NCI-H1417 (cell line): ENCODE data around the gene C16orf87.

ENCODE experiments used
- DNase-seq, 3 experiments: peaks; one replicate each; lab custom pipeline; 2025; lab: John Stamatoyannopoulos, UW

Gene C16orf87

DNA sequence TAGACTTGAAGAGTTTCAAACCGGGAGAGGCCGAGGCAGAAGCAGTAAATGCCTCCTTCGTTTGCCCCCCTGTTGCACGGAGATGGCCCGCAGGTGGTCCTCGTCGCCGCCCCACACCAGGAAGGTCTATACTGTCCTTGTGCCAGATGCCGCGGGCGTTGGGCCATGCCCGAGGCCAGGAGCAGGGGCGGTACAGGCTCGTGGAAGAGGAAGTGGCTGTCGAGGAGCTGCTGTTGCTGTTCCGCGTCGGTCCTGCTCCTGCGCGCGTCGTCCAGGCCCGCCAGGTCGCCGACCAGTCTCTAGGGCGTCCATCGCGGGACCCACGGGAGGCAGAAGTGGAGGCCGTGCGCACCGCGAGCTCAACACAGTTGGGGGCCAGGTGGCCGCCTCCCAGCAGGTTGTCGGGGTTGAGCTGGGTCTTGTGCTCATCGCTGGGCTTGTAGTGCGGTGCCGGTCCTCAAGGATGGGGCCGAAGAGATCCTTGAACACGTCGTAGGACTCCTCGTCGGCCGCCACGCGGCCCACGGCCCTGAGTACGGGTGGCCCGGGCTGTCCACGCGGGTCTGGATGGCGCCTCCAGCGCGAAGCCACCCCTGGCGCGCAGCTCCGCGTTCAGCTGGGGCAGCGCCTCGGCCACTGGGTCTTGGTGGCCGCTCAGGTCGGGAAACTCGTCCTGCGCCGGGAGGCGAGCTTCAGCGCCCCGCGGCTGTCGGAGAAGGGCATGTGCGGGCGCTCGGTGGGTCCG is 13.1 kb upstream of the C16orf87 start:
- no peak for DNase-seq

DNA sequence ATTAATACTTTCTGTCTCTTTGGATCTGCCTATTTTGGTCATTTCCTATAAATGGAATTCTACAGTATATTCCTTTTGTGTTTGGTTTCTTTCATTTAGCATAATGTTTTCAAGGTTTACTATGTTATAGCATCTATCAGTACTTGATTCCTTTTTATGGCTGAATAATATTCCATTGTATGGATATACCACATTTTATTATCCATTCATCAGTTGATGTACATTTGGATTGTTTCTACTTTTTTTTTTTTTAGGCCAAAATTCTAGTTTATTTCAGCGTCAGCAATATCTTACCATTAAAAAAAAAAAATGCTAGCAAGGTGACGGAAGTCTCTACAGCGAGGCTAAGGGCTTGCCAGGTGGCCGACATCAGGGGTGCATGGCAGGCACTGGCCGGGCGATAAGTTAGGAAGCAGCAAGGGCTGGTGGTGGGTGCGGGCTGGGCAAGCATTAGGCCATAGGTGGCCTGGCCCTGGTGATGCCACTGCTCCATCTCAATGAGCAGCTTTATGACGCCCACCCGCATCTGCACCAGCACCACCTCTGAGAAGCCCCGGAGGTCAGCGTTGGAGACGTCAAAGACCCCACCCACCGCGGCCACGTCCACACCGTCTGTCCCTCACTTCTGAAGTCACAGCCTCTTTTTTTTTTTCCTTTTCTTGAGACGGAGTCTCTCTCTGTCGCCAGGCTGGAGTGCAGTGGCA is 11.4 kb upstream of the C16orf87 start:
- no peak for DNase-seq

DNA sequence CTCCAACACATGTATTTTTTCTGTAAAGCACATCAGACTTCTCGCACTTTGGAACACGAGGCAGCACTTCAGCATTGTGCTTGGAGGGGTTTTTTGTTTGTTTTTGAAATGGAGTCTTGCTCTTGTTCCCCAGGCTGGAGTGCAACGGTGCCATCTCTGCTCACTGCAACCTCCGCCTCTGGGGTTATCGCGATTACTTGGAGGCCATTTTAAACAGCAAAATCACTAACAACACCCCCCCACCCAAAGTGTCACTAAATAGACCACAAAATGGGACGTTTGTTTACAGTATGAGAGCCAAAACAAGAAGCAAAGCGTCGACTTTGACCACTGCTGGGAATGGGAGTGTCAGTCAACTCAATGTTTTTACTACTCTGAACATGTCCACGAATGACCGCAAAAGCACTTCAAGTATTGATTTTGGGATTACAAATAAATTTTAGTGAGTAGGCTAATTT is 9.0 kb upstream of the C16orf87 start:
- DNase-seq, result peak in 2 of 3 experiments; percentile 9 to 46

DNA sequence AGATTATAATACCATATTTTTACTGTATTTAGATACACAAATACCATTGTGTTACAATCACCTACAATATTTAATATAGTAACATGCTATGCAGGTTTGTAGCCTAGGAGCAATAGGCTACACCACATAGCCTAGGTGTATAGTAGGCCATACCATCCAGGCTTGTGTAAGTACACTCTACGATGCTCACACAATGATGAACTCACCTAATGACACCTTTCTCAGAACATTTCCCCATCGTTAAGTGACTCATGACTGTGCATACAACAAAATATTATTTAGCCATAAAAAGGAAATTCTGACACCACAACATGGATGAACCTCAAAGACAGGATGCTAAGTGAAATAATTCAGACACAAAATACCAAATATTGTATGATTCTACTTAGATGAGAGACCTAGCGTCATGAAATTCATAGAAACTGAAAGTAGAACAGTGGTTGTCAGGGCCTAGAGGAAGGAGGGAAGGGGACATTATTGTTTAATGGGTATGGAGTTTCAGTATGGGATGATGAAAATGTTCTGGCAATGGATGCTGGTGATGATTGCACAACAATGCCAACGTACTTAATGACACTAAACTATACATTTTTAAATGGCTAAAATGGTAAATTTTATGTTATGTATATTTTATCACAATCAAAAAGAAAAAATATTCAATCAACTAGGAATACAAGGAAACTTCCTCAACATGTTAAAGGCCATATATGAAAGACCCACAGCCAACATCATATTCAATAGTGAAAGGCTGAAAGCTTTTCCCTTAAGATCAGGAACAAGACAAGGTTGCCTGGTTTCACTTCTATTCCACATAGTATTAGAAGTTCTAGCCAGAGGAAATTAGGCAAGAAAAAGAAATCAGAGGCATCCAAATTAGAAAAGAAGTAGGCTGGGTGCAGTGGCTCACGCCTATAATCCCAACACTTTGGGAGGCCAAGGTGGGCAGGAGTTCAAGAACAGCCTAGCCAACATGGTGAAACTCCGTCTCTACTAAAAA is 5.9 kb upstream of the C16orf87 start:
- DNase-seq, result peak in 1 of 3 experiments; percentile 35

DNA sequence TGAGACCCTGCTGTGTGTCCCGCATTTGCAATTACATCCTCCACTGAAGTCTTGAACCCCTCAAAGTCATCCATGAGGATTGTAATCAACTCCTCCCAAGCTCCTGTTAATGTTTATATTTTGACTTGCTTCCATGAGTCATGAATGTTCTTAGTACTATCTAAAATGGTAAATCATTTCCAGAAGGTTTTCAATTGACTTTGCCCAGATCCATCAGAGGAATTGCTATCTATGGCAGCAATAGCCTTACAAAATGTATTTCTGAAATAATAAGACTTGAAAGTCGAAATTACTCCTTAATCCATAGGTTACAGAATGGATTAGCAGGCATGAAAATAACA is 2.5 kb upstream of the C16orf87 start:
- DNase-seq, result no peak

DNA sequence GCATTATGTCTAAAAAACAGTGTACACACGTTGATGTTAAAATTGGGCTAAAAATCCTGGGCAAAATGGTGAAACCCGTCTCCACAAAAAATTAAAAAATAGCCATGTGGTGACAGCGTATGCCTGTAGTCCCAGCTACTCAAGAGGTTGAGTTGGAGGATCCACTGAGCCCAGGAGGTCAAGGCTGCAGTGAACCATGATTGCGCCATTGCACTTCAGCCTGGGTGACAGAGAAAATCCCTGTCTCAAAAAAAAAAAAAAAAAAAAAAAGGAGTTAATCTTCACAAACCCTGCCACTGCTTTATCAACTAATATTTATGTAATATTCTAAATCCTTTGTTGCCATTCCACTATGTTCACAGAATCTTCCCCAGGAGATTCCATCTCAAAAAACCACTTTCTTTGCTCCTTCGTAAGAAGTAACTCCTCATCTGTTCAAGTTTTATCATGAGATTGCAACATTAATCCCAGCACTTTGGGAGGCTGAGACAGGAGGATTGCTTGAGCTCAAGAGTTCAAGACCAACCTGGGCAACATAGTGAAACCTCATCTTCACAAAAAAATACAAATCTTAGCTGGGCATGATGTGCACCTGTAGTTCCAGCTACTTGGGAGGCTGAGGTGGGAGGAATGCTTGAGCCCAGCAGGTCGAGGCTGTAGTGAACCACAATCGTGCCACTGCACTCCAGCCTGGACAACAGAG is 1.9 kb upstream of the C16orf87 start:
- no peak for DNase-seq

DNA sequence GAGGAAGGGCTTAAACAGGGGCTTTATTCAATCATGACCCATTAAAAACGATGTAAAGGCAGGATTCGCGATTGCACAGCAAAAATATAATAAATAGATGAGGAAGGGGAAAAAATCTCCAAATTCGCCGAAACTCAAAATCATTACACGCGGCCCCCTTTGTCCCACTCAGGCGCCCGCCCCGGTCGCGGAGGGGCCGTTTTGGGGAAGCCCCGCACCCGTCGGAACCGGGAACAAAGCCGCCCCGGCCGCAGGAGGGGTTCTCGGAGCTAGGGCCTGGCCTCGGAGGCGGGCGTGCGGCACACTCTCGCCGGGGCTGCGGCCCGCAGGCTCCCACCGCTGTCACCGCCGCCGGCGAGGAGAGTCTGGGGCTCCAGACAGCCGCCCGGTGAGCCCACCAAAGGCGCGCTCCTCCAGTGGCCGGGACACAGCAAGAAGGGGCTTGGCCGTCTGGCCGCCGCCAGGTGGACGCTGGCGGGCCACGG is 521 bp downstream of the C16orf87 start:
- DNase-seq, result peak in 1 of 3 experiments; percentile 51

DNA sequence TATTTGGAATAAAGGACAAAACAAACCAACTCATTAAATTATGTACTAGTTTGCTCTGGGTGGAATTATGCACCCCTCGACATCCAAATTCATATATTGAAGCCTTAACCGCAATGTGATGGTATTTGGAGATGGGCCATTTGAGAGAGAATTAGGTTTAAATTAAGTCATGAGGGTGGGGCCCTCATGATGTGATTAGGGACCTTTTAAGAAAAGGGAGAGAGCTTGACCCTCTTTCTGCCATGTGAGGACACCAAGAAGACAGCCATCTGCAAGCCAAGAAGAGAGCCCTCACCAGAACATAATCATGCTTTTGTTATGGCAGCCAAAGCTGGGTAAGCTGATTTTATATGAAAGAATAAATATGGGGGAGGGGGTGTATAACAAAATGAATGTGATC is 2.0 kb downstream of the C16orf87 start:
- DNase-seq, result no peak

DNA sequence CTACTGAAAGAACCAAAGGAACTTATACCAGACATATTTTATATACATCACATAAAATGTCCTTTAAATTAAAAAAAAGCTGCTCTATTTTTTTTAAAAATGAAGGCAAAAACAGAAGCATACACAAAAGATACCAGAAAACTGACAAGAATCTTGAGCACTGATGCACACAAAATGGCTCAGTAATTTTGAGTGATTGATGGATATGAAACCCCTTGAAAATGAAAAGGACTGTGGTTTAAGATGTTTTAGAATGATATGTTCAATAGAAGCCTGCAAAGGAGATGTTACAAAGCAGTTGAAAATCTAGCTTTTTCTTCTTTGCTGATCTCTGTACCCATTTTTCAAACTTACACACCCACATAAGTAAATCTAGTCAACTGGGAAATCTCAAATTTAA is 2.7 kb downstream of the C16orf87 start:
- peak in 1 of 3 experiments; percentile 5 for DNase-seq

DNA sequence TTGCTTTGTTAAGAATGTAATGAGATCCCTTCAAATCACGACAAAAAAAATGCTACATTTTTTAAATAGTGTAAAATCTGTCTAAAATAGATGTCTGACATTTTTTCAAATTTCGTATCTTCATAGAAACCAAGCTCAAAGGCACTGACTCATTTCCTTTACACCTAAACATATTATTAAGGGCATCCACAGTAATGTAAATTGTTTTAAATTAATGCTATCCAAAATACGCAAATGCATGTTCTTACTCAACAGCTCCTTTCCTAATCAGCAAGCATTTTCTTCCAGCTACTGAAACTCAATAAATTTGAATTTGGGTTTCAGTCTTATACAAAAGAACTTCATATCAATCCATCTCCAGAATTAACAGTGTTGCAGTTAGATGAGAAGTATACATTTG is 4.3 kb downstream of the C16orf87 start:
- no peak for DNase-seq

DNA sequence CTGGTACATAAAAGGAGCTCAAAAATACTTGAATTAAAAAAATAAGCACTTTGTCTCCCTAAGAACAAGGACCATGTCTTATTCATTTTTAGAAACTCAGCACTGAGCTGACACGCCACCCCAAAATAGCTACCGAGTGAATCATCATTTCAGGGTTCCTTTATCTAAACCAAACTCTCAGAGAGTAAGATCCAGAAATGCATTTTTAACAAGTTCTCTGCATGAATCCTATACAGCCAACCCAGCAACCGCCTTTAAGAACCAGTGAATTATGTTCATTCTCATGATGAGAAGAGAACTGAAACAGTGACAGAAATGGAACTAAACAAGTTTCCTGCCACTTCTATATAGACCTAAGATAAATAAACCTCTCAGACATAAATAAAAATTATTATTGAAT is 8.7 kb downstream of the C16orf87 start:
- no peak for DNase-seq

DNA sequence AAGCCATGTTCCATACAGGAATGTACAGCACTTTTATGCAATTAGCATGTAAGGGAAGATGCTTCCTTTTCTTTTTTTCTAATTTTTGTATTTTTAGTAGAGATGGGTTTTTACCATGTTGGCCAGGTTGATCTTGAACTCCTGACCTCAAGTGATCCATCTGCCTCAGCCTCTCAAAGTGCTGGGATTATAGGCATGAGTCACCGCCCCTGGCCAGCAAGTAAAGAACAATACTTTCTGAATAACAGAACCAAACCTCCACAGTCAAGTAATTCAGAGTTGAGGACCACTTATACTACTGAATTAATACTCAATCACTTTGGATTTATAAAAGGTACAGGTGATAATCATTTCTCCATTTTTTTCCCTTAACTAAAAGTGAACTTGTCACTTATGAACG is 13.0 kb downstream of the C16orf87 start:
- DNase-seq, result no peak

DNA sequence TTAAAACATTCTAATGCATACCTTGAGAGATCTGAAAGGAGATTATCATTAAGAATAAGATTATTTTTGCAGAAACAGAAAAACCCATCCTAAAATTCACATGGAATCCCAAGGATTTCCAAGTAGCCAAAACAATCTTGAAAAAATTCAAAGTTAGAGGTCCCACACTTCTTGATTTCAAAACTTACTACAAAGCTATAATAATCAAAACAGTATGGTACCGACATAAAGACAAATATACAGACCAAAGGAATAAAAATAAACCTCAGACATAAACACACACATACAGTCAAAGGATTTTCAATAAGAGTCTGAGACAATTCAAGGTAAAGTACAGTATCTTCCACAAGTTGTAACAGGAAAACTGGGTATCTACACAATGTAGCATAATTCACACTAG is 16.2 kb downstream of the C16orf87 start:
- DNase-seq, result no peak

DNA sequence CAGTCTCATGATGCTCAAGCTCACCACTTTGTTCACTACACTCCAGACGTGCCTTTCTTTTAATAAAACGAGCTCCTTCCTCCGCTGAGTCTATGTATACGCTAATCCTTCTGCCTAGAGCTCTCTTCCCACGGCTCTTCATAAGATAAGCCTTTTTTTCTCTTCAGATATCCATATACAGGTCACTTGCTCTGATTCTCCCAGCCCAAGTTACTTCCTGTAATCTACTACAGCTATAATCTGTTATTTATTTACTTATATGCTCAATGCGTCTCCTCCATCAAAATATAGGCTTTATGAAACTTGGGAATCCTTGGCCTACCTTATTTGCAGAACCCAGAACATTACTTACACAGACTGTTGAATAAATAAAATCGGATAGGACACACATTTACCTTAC is 17.4 kb downstream of the C16orf87 start:
- DNase-seq, result no peak

DNA sequence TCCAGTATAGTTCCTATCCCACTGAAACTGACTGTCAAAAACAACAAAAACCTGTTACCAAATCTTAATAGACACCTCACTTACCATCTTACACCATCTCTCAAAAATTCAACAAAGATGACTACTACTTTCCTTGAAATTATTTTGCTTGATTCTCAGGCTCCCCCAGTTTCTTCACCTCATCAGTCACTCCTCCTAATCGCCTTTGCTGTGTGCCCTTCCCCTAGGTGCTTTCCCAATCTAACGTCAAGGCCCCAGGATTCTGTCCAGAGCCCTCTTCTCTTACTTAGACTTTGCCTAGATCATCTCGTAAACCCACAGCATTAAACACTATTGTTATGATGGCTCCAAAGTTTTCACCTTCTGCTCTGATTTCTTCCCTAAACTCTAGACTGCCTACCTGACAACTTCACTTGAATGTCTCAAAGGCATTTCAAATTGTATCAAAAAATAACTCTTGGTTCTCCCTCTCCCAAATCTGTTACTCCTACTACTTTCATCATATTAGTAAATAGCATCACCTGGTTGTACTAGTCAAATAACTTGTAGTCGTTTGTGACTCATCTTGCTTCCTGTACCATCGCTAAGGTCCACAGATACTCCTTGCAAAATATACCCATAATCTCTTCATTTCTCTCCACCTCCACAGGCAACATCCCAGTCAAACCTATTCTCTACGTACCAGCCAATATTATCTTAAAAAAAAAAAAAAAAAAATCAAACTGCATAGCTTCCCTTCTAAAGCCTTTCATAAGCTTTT is 18.0 kb downstream of the C16orf87 start:
- no peak for DNase-seq

DNA sequence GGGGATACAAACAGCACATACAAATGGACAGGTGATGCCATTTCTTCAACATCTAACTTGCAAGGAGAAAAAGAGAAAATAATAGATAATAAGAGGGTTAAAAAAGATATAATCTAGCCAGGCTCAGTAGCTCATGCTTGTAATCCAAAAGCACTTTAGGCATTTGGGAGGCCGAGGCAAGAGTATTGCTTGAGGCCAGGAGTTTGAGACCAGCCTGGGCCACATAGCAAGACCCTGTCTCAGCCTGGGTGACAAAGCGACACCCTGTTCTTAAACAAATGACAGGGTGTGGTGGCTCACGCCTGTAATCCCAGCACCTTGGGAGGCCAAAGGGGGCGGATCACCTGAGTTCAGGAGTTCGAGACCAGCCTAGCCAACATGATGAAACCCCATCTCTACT is 19.3 kb downstream of the C16orf87 start:
- DNase-seq, result no peak

DNA sequence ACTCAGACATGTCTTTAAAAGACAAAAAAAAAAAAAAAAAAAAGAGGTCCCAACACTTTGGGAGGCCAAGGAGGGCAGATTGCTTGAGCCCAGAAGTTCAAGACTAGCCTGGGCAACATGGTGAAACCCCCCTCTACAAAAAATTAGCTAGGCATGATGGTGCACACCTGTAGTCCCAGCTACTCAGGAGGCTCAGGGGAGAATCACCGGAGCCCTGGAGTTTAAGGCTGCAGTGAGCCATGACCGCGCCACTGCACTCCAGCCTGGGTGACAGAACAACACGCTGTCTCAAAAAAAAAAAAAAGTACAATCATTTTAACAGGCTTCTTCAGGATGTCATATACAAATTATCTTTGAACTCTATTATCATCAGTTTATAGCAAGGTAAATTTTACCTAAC is 22.0 kb downstream of the C16orf87 start:
- no peak for DNase-seq

DNA sequence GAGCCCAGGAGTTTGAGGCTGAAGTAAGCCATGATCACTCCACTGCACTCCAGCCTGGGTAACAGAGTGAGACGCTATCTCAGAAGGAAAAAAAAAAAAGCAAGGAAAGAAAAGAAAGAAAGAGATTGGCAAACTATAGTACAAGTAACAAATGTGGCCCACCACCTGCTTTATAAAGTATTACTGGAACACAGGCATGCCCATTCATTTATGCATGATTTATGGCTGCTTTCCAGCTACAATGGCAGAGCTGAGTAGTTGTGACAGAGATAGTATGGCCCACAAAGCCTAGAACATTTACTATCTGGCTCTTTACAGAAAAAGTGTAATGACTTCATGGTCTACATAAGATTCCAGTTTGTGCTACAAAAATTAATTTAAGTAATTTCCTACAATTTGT is 23.6 kb downstream of the C16orf87 start:
- no peak for DNase-seq

DNA sequence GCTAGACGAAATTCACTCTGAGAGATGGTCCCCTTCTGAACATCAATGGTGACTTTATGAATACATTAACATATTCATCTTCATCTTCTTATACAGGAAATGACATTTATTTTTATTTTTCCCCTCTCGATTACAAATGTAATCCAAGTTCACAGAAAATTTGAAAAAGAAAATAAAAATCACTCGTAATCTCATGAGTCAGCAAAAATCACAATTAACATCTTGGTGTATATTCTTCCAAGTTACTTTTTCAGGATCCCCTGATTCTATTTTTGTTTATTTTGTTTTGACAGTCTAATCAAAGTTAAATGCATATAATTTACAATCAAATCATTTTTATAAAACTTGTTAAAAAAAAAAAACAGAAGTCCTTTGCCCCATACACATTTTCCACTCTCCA is 27.6 kb downstream of the C16orf87 start:
- no peak for DNase-seq

DNA sequence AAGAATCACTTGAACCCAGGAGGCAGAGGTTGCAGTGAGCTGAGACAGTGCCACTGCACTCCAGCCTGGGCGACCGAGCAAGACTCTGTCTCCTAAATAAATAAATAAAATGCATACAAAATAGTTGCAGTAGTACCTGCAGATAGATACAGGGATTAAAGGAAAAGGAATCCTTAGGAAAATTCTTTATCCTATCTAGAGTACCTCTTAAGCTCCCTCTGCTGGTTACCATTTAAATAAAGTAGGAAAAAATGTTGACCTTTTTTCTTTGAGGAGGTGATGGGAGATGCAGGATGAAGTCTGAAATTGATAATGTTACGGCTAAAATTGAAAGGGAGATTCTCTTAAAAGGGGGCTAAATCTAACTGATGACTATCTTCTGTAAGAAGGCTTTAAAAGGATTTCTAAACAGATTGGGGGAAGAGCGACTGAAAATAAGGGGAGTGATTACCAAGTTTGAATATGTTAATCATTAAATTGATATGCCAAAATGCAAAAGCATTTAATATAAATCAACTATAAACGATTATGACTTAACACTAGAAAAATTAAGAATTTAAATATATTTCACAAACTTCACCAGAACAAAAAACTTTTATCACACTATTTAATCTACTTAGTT is 29.4 kb downstream of the C16orf87 start:
- DNase-seq, result peak; percentile 2 to 59 (median 28)
